ENCODE data around the gene ITGA8.

DNA sequence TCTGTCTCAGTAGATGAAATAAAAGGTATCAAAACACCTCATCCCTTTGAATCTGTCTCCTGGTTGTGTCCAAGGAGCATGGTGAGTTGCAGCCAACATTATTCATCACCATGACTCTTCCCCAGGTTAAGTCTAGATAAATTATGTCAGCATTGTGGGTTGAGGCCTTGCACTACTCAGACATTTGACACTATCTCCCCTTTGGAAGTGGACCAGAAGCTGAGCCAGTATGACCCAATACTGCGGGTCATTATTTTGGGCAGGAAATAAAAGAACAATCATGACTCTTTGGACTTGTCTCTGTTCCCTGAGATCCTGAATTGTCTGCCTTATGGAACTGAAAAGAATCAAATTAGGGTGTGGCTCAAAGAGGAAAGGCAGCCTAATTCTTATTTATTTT lies 180.5 kb downstream of the ITGA8 start:
- TF ChIP-seq EZH2 (IDR thresholded peaks at IDR 0.05; ENCODE audit: borderline replicate concordance, insufficient read depth, low read depth, low read length, poor library complexity, severe bottlenecking): no peak
- TF ChIP-seq, protein P1, sequence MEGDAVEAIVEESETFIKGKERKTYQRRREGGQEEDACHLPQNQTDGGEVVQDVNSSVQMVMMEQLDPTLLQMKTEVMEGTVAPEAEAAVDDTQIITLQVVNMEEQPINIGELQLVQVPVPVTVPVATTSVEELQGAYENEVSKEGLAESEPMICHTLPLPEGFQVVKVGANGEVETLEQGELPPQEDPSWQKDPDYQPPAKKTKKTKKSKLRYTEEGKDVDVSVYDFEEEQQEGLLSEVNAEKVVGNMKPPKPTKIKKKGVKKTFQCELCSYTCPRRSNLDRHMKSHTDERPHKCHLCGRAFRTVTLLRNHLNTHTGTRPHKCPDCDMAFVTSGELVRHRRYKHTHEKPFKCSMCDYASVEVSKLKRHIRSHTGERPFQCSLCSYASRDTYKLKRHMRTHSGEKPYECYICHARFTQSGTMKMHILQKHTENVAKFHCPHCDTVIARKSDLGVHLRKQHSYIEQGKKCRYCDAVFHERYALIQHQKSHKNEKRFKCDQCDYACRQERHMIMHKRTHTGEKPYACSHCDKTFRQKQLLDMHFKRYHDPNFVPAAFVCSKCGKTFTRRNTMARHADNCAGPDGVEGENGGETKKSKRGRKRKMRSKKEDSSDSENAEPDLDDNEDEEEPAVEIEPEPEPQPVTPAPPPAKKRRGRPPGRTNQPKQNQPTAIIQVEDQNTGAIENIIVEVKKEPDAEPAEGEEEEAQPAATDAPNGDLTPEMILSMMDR (IDR thresholded peaks at IDR 0.05): no peak
